Uterus (tissue), 2 donors: ENCODE measurements around the gene RAP1GAP.

Experiments used
- CTCF ChIP-seq, 4 experiments: fragments of 200-600 bp in 2 of 4; fragments of 450-650 bp in 2 of 4; sonication (generic) in 2 of 4; IDR thresholded peaks; one replicate each; pipeline ENCODE4 v1.5.1; 2016 to 2019; ENCODE audit warnings: antibody characterized with exemption in 4 of 4, mild to moderate bottlenecking in 2 of 4, moderate library complexity in 1 of 4
- POLR2A ChIP-seq, 2 donors: fragments of 450-650 bp; IDR thresholded peaks; one replicate each; pipeline ENCODE4 v1.6.1; 2016; ENCODE audit warnings: antibody characterized with exemption in 2 of 2, mild to moderate bottlenecking in 1 of 2, moderate library complexity in 1 of 2

GRCh38 chr1:21593231-21593630 lies 75.9 kb downstream of the RAP1GAP start:
- TF ChIP-seq CTCF (IDR thresholded peaks at IDR 0.05) (no peak), POLR2A (IDR thresholded peaks at IDR 0.05) (no peak)
